Caco-2 (cell line): ENCODE results near the gene KRT83. TPM values are rescaled to one million over a fixed set of nuclear protein-coding genes. Genes with fewer than 3 reads are reported as not detected.

Experiments
- BruUV-seq: library from RNA; stranded (reverse); fragments of 400-500 nt; replicated peaks from 2 replicates; lab custom pipeline; 2021; lab: Mats Ljungman, UMichigan
- CTCF ChIA-PET: fragments of 300-600 bp; sonication (Branson Sonifier 250); formaldehyde crosslinking; loops from one replicate; lab custom pipeline; 2022; ENCODE audit warnings: antibody characterized with exemption; lab: Charles Lee
- POLR2A ChIA-PET: fragments of 300-600 bp; sonication (Branson Sonifier 250); formaldehyde crosslinking; loops from one replicate; lab custom pipeline; 2022; ENCODE audit warnings: antibody characterized with exemption; lab: Charles Lee
- DNase-seq, 2 experiments: peaks; one replicate each; pipeline versions ENCODE4 v3.0.0 to v3.0.0-alpha.2; 2020 to 2022
- H3K27me3 ChIP-seq: replicated peaks from 2 replicates; pipeline ENCODE4 v1.6.0; 2011; ENCODE audit warnings: low read length; ENCODE audit not compliant: control insufficient read depth, insufficient read depth
- H3K36me3 ChIP-seq: 2 replicates; pipeline ENCODE4 v1.5.1; 2011; ENCODE audit warnings: low read length; ENCODE audit not compliant: control insufficient read depth, insufficient read depth
- H3K4me1 ChIP-seq: fragments of 250-450 bp; sonication (Bioruptor Pico); 2 replicates; pipeline ENCODE4 v1.5.1; 2020; ENCODE audit warnings: mild to moderate bottlenecking
- H3K4me3 ChIP-seq: 2 replicates; pipeline ENCODE4 v1.5.1; 2011; ENCODE audit warnings: low read depth, mild to moderate bottlenecking, control low read depth, low read length
- H3K9me3 ChIP-seq: fragments of 250-450 bp; sonication (Bioruptor Pico); 2 replicates; pipeline ENCODE4 v1.5.1; 2020; ENCODE audit warnings: mild to moderate bottlenecking, moderate library complexity
- H3K27ac Mint-ChIP-seq: one replicate; pipeline ENCODE4 v1.8.0; 2022; ENCODE audit warnings: mixed read lengths; ENCODE audit not compliant: unreplicated experiment
- H3K27me3 Mint-ChIP-seq: one replicate; pipeline ENCODE4 v1.8.0; 2022; ENCODE audit warnings: mixed read lengths; ENCODE audit not compliant: insufficient read depth, unreplicated experiment
- H3K36me3 Mint-ChIP-seq: one replicate; pipeline ENCODE4 v1.8.0; 2022; ENCODE audit warnings: mild to moderate bottlenecking, mixed read lengths; ENCODE audit not compliant: insufficient read depth, unreplicated experiment
- H3K4me1 Mint-ChIP-seq: one replicate; pipeline ENCODE4 v1.8.0; 2022; ENCODE audit warnings: low read depth, mixed read lengths; ENCODE audit not compliant: unreplicated experiment
- H3K4me3 Mint-ChIP-seq: one replicate; pipeline ENCODE4 v1.8.0; 2022; ENCODE audit warnings: mild to moderate bottlenecking, moderate library complexity, mixed read lengths; ENCODE audit not compliant: unreplicated experiment
- H3K9me3 Mint-ChIP-seq: one replicate; pipeline ENCODE4 v1.8.0; 2022; ENCODE audit warnings: mixed read lengths; ENCODE audit not compliant: unreplicated experiment
- intact Hi-C: fragments of 100-400 bp; cut with micrococcal nuclease; formaldehyde crosslinking; loops from one replicate; pipeline ENCODE4 v1.10.0; 2022; ENCODE audit not compliant: unreplicated experiment
- total RNA-seq: library from RNA; stranded (reverse); gene quantifications from 2 replicates; pipeline ENCODE4 v1.2.3, GENCODE V29; 2022
- TF ChIP-seq, protein P1 (sequence below), 2 experiments: fragments of 200-600 bp in 1 of 2; IDR thresholded peaks; 1 replicate in 1 of 2; 2 replicates in 1 of 2; pipeline versions ENCODE4 v1.5.1 to v1.8.0; 2011 to 2022; ENCODE audit warnings: antibody characterized with exemption in 1 of 2, control low read depth in 1 of 2, inconsistent platforms in 1 of 2, low read depth in 1 of 2, low read length in 1 of 2, mild to moderate bottlenecking in 1 of 2, moderate library complexity in 1 of 2; ENCODE audit not compliant: insufficient read depth in 1 of 2, severe bottlenecking in 1 of 2, unreplicated experiment in 1 of 2

The KRT83 gene
- total RNA-seq, 1 experiment from 2014 or later: not detected

GRCh38 chr12:52351196-52352059 lies 30.2 kb upstream of the KRT83 start:
- no peak overlapping the region for H3K4me3 ChIP-seq
- TF ChIP-seq, protein P1, sequence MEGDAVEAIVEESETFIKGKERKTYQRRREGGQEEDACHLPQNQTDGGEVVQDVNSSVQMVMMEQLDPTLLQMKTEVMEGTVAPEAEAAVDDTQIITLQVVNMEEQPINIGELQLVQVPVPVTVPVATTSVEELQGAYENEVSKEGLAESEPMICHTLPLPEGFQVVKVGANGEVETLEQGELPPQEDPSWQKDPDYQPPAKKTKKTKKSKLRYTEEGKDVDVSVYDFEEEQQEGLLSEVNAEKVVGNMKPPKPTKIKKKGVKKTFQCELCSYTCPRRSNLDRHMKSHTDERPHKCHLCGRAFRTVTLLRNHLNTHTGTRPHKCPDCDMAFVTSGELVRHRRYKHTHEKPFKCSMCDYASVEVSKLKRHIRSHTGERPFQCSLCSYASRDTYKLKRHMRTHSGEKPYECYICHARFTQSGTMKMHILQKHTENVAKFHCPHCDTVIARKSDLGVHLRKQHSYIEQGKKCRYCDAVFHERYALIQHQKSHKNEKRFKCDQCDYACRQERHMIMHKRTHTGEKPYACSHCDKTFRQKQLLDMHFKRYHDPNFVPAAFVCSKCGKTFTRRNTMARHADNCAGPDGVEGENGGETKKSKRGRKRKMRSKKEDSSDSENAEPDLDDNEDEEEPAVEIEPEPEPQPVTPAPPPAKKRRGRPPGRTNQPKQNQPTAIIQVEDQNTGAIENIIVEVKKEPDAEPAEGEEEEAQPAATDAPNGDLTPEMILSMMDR (IDR thresholded peaks at IDR 0.05; ENCODE audit: insufficient read depth in 1 of 2, low read depth in 1 of 2, low read length in 1 of 2, severe bottlenecking in 1 of 2, unreplicated experiment in 1 of 2): no peak
- no peak overlapping the region for H3K27ac Mint-ChIP-seq
- H3K9me3 Mint-ChIP-seq: no peaks in the 10 kb centered on the region
- H3K9me3 ChIP-seq: no peaks in the 10 kb centered on the region
- no TSS peak for BruUV-seq
- POLR2A ChIA-PET: no interaction called here
- peaks cover 11% of the 10 kb centered on the region for H3K4me1 ChIP-seq
- no peaks in the 10 kb centered on the region for H3K36me3 ChIP-seq
- no peaks in the 10 kb centered on the region for H3K36me3 Mint-ChIP-seq
- no peaks in the 10 kb centered on the region for H3K4me1 Mint-ChIP-seq
- H3K27me3 ChIP-seq: no peaks in the 10 kb centered on the region
- CTCF ChIA-PET: no interaction called here
- intact Hi-C loops: no loop called here
- no peak for DNase-seq
- H3K4me3 Mint-ChIP-seq: no peak overlapping the region
- no peaks in the 10 kb centered on the region for H3K27me3 Mint-ChIP-seq

GRCh38 chr12:52350786-52351185 lies 29.6 kb upstream of the KRT83 start:
- Histone ChIP-seq H3K9me3 (no peaks in the 10 kb centered on the region), H3K4me3 (no peak overlapping the region), H3K4me1 (peaks cover 17% of the 10 kb centered on the region), H3K36me3 (no peaks in the 10 kb centered on the region), H3K27me3 (no peaks in the 10 kb centered on the region)
- intact Hi-C loops: no loop called here
- DNase-seq: no peak
- TF ChIP-seq, protein P1 (IDR thresholded peaks at IDR 0.05; ENCODE audit: insufficient read depth in 1 of 2, low read depth in 1 of 2, low read length in 1 of 2, severe bottlenecking in 1 of 2, unreplicated experiment in 1 of 2): no peak
- ChIA-PET CTCF (no interaction called here), POLR2A (no interaction called here)
- Mint-ChIP-seq H3K9me3 (no peaks in the 10 kb centered on the region), H3K36me3 (no peaks in the 10 kb centered on the region), H3K27me3 (no peaks in the 10 kb centered on the region), H3K4me3 (no peak overlapping the region), H3K4me1 (peaks cover 4% of the 10 kb centered on the region), H3K27ac (no peak overlapping the region)
- no TSS peak for BruUV-seq

GRCh38 chr12:52350021-52350620 lies 28.9 kb upstream of the KRT83 start:
- CTCF ChIA-PET: no interaction called here
- intact Hi-C loops: no loop called here
- TF ChIP-seq, protein P1 (IDR thresholded peaks at IDR 0.05; ENCODE audit: insufficient read depth in 1 of 2, low read depth in 1 of 2, low read length in 1 of 2, severe bottlenecking in 1 of 2, unreplicated experiment in 1 of 2): no peak
- no peaks in the 10 kb centered on the region for H3K9me3 Mint-ChIP-seq
- no peak for DNase-seq
- H3K4me1 Mint-ChIP-seq: peaks cover 9% of the 10 kb centered on the region
- no peaks in the 10 kb centered on the region for H3K9me3 ChIP-seq
- POLR2A ChIA-PET: no interaction called here
- H3K36me3 Mint-ChIP-seq: no peaks in the 10 kb centered on the region
- H3K4me3 ChIP-seq: no peak overlapping the region
- no peaks in the 10 kb centered on the region for H3K27me3 Mint-ChIP-seq
- H3K4me1 ChIP-seq: peaks cover 24% of the 10 kb centered on the region
- no peaks in the 10 kb centered on the region for H3K27me3 ChIP-seq
- no peak overlapping the region for H3K4me3 Mint-ChIP-seq
- H3K36me3 ChIP-seq: no peaks in the 10 kb centered on the region
- no TSS peak for BruUV-seq
- H3K27ac Mint-ChIP-seq: no peak overlapping the region
